Loucy (cell line): ENCODE data around the gene TP53INP2.
A peak's percentile ranks its signal among the peaks of the same experiment; 100 is the strongest.

Source experiments
- H2AFZ ChIP-seq: fragments of 200-600 bp; sonication (generic); 2 replicates; pipeline ENCODE4 v1.6.0; 2016; ENCODE audit warnings: antibody characterized with exemption, mild to moderate bottlenecking, low read length, moderate library complexity
- H3F3A ChIP-seq: fragments of 200-600 bp; 2 replicates; pipeline ENCODE4 v1.6.0; 2016; ENCODE audit warnings: antibody characterized with exemption, low read depth, mild to moderate bottlenecking
- H3K27me3 ChIP-seq: fragments of 200-600 bp; sonication (generic); 2 replicates; pipeline ENCODE4 v1.6.1; 2014; ENCODE audit warnings: low read length, mild to moderate bottlenecking; ENCODE audit not compliant: insufficient read depth, poor library complexity, severe bottlenecking
- H3K36me3 ChIP-seq: fragments of 200-600 bp; sonication (generic); 2 replicates; pipeline ENCODE4 v1.6.1; 2016; ENCODE audit warnings: low read length; ENCODE audit not compliant: insufficient read depth
- H3K4me1 ChIP-seq: fragments of 200-600 bp; sonication (generic); 2 replicates; pipeline ENCODE4 v1.5.1; 2014; ENCODE audit warnings: low read length, mild to moderate bottlenecking; ENCODE audit not compliant: insufficient read depth, poor library complexity, severe bottlenecking
- H3K4me2 ChIP-seq: fragments of 200-600 bp; sonication (generic); 2 replicates; pipeline ENCODE4 v1.6.0; 2014; ENCODE audit warnings: antibody characterized with exemption, low read length, low read depth, mild to moderate bottlenecking; ENCODE audit not compliant: poor library complexity, severe bottlenecking
- H3K4me3 ChIP-seq: fragments of 200-600 bp; sonication (generic); 2 replicates; pipeline ENCODE4 v1.5.1; 2014; ENCODE audit warnings: low read length, mild to moderate bottlenecking, mixed read lengths; ENCODE audit not compliant: poor library complexity, severe bottlenecking
- H3K79me2 ChIP-seq: fragments of 200-600 bp; sonication (generic); 2 replicates; pipeline ENCODE4 v1.6.1; 2014; ENCODE audit warnings: low read length; ENCODE audit not compliant: insufficient read depth
- H3K9ac ChIP-seq: fragments of 200-600 bp; sonication (generic); 2 replicates; pipeline ENCODE4 v1.6.0; 2014; ENCODE audit warnings: mild to moderate bottlenecking, low read depth, low read length, moderate library complexity; ENCODE audit not compliant: poor library complexity, severe bottlenecking
- H3K9me2 ChIP-seq: fragments of 200-600 bp; sonication (generic); replicated peaks from 2 replicates; pipeline ENCODE4 v1.6.1; 2016; ENCODE audit warnings: low read depth, low read length, mixed read lengths
- H3K9me3 ChIP-seq: fragments of 200-600 bp; sonication (generic); 2 replicates; pipeline ENCODE4 v1.6.1; 2014; ENCODE audit warnings: mild to moderate bottlenecking, antibody characterized with exemption, low read length, low read depth; ENCODE audit not compliant: insufficient read depth
- H4K20me1 ChIP-seq: fragments of 200-600 bp; sonication (generic); 2 replicates; pipeline ENCODE4 v1.6.0; 2014; ENCODE audit warnings: antibody characterized with exemption, low read length, mild to moderate bottlenecking; ENCODE audit not compliant: insufficient read depth, poor library complexity, severe bottlenecking
- CTCF ChIP-seq: fragments of 200-600 bp; sonication (generic); conservative IDR thresholded peaks from 2 replicates; pipeline ENCODE4 v1.5.1; 2014; ENCODE audit warnings: mild to moderate bottlenecking, antibody characterized with exemption, low read length
- EZH2phosphoT487 ChIP-seq: fragments of 200-600 bp; IDR thresholded peaks from 2 replicates; pipeline ENCODE4 v1.6.1; 2018; ENCODE audit warnings: antibody characterized with exemption, mild to moderate bottlenecking, moderate library complexity, borderline replicate concordance

The TP53INP2 gene

GRCh38 chr20:34709044-34709830 lies 5.1 kb downstream of the TP53INP2 start:
- no peaks in the 10 kb centered on the region for H3K9me2 ChIP-seq
- peak overlapping the region; percentile 100 for H2AFZ ChIP-seq
- peaks cover 39% of the 10 kb centered on the region for H3K4me1 ChIP-seq
- H3K9ac ChIP-seq: peak overlapping the region; percentile 81
- H3K9me3 ChIP-seq: no peaks in the 10 kb centered on the region
- no peaks in the 10 kb centered on the region for H4K20me1 ChIP-seq
- H3K79me2 ChIP-seq: no peaks in the 10 kb centered on the region
- peak overlapping the region; percentile 96 for H3K4me3 ChIP-seq
- no peaks in the 10 kb centered on the region for H3F3A ChIP-seq
- TF ChIP-seq CTCF: no peak
- TF ChIP-seq EZH2phosphoT487: no peak
- H3K36me3 ChIP-seq: peaks cover 2% of the 10 kb centered on the region; the same call in 1 of the 2 replicates
- H3K4me2 ChIP-seq: peak overlapping the region; percentile 91
- H3K27me3 ChIP-seq: no peaks in the 10 kb centered on the region

GRCh38 chr20:34709831-34710567 lies 5.9 kb downstream of the TP53INP2 start:
- peaks cover 31% of the 10 kb centered on the region for H3K4me1 ChIP-seq
- peak overlapping the region; percentile 91 for H3K4me2 ChIP-seq
- H2AFZ ChIP-seq: peak overlapping the region; percentile 100
- TF ChIP-seq EZH2phosphoT487 (no peak), CTCF (peak; percentile 25)
- H3K27me3 ChIP-seq: no peaks in the 10 kb centered on the region
- peak overlapping the region; percentile 81 for H3K9ac ChIP-seq
- H4K20me1 ChIP-seq: no peaks in the 10 kb centered on the region
- H3F3A ChIP-seq: no peaks in the 10 kb centered on the region
- H3K9me2 ChIP-seq: no peaks in the 10 kb centered on the region
- peak overlapping the region; percentile 96 for H3K4me3 ChIP-seq
- H3K79me2 ChIP-seq: no peaks in the 10 kb centered on the region
- no peaks in the 10 kb centered on the region for H3K9me3 ChIP-seq
- H3K36me3 ChIP-seq: peaks cover 4% of the 10 kb centered on the region; the same call in 1 of the 2 replicates

- H4K20me1 ChIP-seq: no peaks in the 10 kb centered on the region
- peaks cover 4% of the 10 kb centered on the region; the same call in 1 of the 2 replicates for H3K36me3 ChIP-seq
- H3K9me3 ChIP-seq: no peaks in the 10 kb centered on the region
- no peaks in the 10 kb centered on the region for H3K9me2 ChIP-seq
- H2AFZ ChIP-seq: no peak overlapping the region
- H3K4me3 ChIP-seq: peak overlapping the region; percentile 96
- H3K27me3 ChIP-seq: no peaks in the 10 kb centered on the region
- H3K4me1 ChIP-seq: peaks cover 27% of the 10 kb centered on the region
- peak overlapping the region; percentile 91 for H3K4me2 ChIP-seq
- no peaks in the 10 kb centered on the region for H3F3A ChIP-seq
- H3K79me2 ChIP-seq: no peaks in the 10 kb centered on the region
- H3K9ac ChIP-seq: no peak overlapping the region
- TF ChIP-seq EZH2phosphoT487: no peak
- no peak for TF ChIP-seq CTCF
Observed at GRCh38 chr20:34710568-34710839, 6.4 kb downstream of the TP53INP2 start.
